CD4-positive, CD25-positive, alpha-beta regulatory T cell (primary cell): ENCODE results near the gene DNAH8. TPM values are rescaled to one million over a fixed set of nuclear protein-coding genes. Genes with fewer than 3 reads are reported as not detected.
A peak's percentile ranks its signal among the peaks of the same experiment; 100 is the strongest.

Source experiments
- ATAC-seq, 2 donors: fragments of 150-1000 bp; cut with Tn5 transposase; one replicate each; pipeline ENCODE4 v1.10.0; 2021; ENCODE audit warnings: low read depth in 2 of 2, moderate number of reproducible peaks in 2 of 2, moderate library complexity in 1 of 2
- DNase-seq, 3 donors: peaks; one replicate each; pipeline versions ENCODE4 v3.0.0 to v3.0.0-alpha.2; 2012 to 2022; ENCODE audit warnings: mixed read lengths in 1 of 3
- H3K27ac ChIP-seq: one replicate; pipeline ENCODE4 v1.7.0; 2013; ENCODE audit warnings: mild to moderate bottlenecking, low read length; ENCODE audit not compliant: insufficient read depth, poor library complexity, severe bottlenecking
- H3K27me3 ChIP-seq: one replicate; pipeline ENCODE4 v1.7.0; 2013; ENCODE audit warnings: low read length; ENCODE audit not compliant: control insufficient read depth, insufficient read depth
- H3K36me3 ChIP-seq: one replicate; pipeline ENCODE4 v1.7.0; 2013; ENCODE audit warnings: mild to moderate bottlenecking, low read length, moderate library complexity; ENCODE audit not compliant: control insufficient read depth, insufficient read depth
- H3K4me1 ChIP-seq: 2 replicates; pipeline ENCODE4 v1.7.0; 2013; ENCODE audit warnings: mild to moderate bottlenecking, low read length; ENCODE audit not compliant: insufficient read depth, control insufficient read depth, poor library complexity, severe bottlenecking
- H3K4me3 ChIP-seq: one replicate; pipeline ENCODE4 v1.7.0; 2013; ENCODE audit warnings: low read depth, mild to moderate bottlenecking, low read length, moderate library complexity
- H3K9me3 ChIP-seq, 2 experiments: 1 replicate in 1 of 2; 2 replicates in 1 of 2; pipeline ENCODE4 v1.7.0; 2013; ENCODE audit warnings: low read length in 2 of 2, mild to moderate bottlenecking in 1 of 2, moderate library complexity in 1 of 2; ENCODE audit not compliant: control insufficient read depth in 2 of 2
- H3K27ac Mint-ChIP-seq, 3 donors: one replicate each; pipeline ENCODE4 v1.8.0; 2020 to 2022; ENCODE audit warnings: mild to moderate bottlenecking in 3 of 3, mixed read lengths in 3 of 3, moderate library complexity in 2 of 3
- H3K27me3 Mint-ChIP-seq: one replicate; pipeline ENCODE4 v1.8.0; 2022; ENCODE audit warnings: mild to moderate bottlenecking, mixed read lengths
- H3K36me3 Mint-ChIP-seq: one replicate; pipeline ENCODE4 v1.8.0; 2020; ENCODE audit warnings: mixed read lengths
- H3K4me1 Mint-ChIP-seq, 4 donors: one replicate each; pipeline ENCODE4 v1.8.0; 2020 to 2022; ENCODE audit warnings: mixed read lengths in 4 of 4, mild to moderate bottlenecking in 1 of 4
- H3K4me3 Mint-ChIP-seq, 4 donors: one replicate each; pipeline ENCODE4 v1.8.0; 2020 to 2022; ENCODE audit warnings: mild to moderate bottlenecking in 4 of 4, mixed read lengths in 4 of 4, moderate library complexity in 3 of 4
- H3K9me3 Mint-ChIP-seq, 7 donors: one replicate each; pipeline ENCODE4 v1.8.0; 2020 to 2022; ENCODE audit warnings: mixed read lengths in 7 of 7, mild to moderate bottlenecking in 3 of 7, moderate library complexity in 2 of 7
- polyA plus RNA-seq, 4 donors: library from polyadenylated mRNA; unstranded; fragments of 300-500 nt; fragmentation: Illumina TruSeq; gene quantifications; one replicate each; pipeline ENCODE4 v1.2.3, GENCODE V29; 2021
- total RNA-seq: library from RNA; stranded (reverse); gene quantifications from one replicate; pipeline ENCODE4 v1.2.3, GENCODE V29; 2022

DNAH8 gene
- total and polyA plus RNA-seq, 5 donors from 2014 or later: 0.05 to 1.2 (median 0.57) TPM

DNA sequence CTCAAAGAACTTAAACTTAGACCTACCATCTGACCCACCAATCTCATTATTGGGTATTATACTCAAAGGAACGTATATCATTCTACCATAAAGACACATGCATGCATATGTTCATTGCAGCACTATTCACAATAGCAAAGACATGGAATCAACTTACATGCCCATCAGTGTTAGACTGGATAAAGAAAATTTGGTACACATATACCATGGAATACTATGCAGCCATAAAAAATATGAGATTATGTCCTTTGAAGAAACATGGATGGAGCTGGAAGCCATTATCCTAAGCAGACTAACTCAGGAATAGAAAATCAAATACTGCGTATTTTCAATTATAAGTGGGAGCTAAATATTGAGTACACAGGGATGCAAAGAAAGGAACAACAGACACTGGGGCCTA, 167.0 kb downstream of the DNAH8 start:
- H3K36me3 Mint-ChIP-seq: no peaks in the 10 kb centered on the region
- H3K27ac Mint-ChIP-seq: no peak overlapping the region
- peaks cover 0 to 11% (median 2%) of the 10 kb centered on the region in 4 donors for H3K4me1 Mint-ChIP-seq
- H3K9me3 Mint-ChIP-seq: peaks cover 0 to 6% (median 5%) of the 10 kb centered on the region in 7 donors
- Histone ChIP-seq H3K27me3 (peaks cover 2% of the 10 kb centered on the region), H3K9me3 (no peaks in the 10 kb centered on the region), H3K4me1 (peaks cover under 1% of the 10 kb centered on the region), H3K27ac (no peak overlapping the region), H3K36me3 (no peaks in the 10 kb centered on the region), H3K4me3 (no peak overlapping the region)
- ATAC-seq (no peak), DNase-seq (no peak)
- no peak overlapping the region for H3K4me3 Mint-ChIP-seq
- no peaks in the 10 kb centered on the region for H3K27me3 Mint-ChIP-seq

GRCh38 chr6:38897507-38897906, 182.4 kb downstream of the DNAH8 start:
- H3K27me3 Mint-ChIP-seq: peaks cover 8% of the 10 kb centered on the region
- ATAC-seq: no peak

GRCh38 chr6:38901802-38902522, 186.9 kb downstream of the DNAH8 start:
- no peaks in the 10 kb centered on the region for H3K36me3 Mint-ChIP-seq
- ATAC-seq (no peak), DNase-seq (no peak)
- H3K4me1 Mint-ChIP-seq: no peaks in the 10 kb centered on the region
- H3K27me3 ChIP-seq: no peaks in the 10 kb centered on the region
- no peak overlapping the region for H3K27ac Mint-ChIP-seq
- no peaks in the 10 kb centered on the region for H3K9me3 ChIP-seq
- H3K9me3 Mint-ChIP-seq: peaks cover 0 to 3% (median 0%) of the 10 kb centered on the region in 7 donors
- H3K4me1 ChIP-seq: no peaks in the 10 kb centered on the region
- no peaks in the 10 kb centered on the region for H3K36me3 ChIP-seq
- no peak overlapping the region for H3K27ac ChIP-seq
- no peak overlapping the region for H3K4me3 ChIP-seq
- peaks cover 5% of the 10 kb centered on the region for H3K27me3 Mint-ChIP-seq
- no peak overlapping the region for H3K4me3 Mint-ChIP-seq

More at GRCh38 chr6:38897507-38897906, 182.4 kb downstream of the DNAH8 start:
- Mint-ChIP-seq H3K4me1 (no peaks in the 10 kb centered on the region), H3K27ac (no peak overlapping the region), H3K36me3 (no peaks in the 10 kb centered on the region), H3K4me3 (no peak overlapping the region), H3K9me3 (peaks cover 0 to 2% (median 0%) of the 10 kb centered on the region in 7 donors)
- Histone ChIP-seq H3K4me3 (no peak overlapping the region), H3K27ac (no peak overlapping the region), H3K27me3 (no peaks in the 10 kb centered on the region), H3K9me3 (no peaks in the 10 kb centered on the region), H3K36me3 (no peaks in the 10 kb centered on the region), H3K4me1 (no peaks in the 10 kb centered on the region)
- DNase-seq: no peak

GRCh38 chr6:38906582-38906981, 191.5 kb downstream of the DNAH8 start:
- no peaks in the 10 kb centered on the region for H3K36me3 Mint-ChIP-seq
- no peak overlapping the region for H3K4me3 Mint-ChIP-seq
- H3K36me3 ChIP-seq: no peaks in the 10 kb centered on the region
- H3K9me3 ChIP-seq: no peaks in the 10 kb centered on the region
- H3K4me1 Mint-ChIP-seq: no peaks in the 10 kb centered on the region
- H3K27ac ChIP-seq: no peak overlapping the region
- no peak overlapping the region for H3K27ac Mint-ChIP-seq
- peaks cover 0 to 2% (median 0%) of the 10 kb centered on the region in 7 donors for H3K9me3 Mint-ChIP-seq
- peaks cover 5% of the 10 kb centered on the region for H3K27me3 Mint-ChIP-seq
- no peak overlapping the region for H3K4me3 ChIP-seq
- ATAC-seq (no peak), DNase-seq (peak in 1 of 3 donors; percentile 7)
- no peaks in the 10 kb centered on the region for H3K27me3 ChIP-seq
- H3K4me1 ChIP-seq: no peaks in the 10 kb centered on the region

DNA sequence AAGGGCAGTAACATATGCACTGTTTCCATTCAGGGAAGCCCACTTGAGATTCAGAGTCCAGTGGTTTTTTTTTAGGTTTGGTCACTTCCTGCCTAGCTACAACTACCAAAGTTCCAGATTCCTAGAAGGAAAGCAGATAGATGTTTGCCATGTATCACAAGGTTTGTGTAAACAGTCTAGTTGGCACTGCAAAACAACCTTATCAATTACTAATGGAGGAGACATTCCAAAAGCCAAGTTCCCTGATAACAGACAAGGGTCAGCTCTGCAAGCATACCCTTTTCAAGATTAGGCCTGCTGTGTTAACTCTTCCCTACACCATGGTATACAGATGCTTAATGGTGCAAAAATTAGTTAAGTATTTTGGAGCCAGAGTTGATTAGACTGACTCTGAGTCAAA, 192.2 kb downstream of the DNAH8 start:
- ATAC-seq (no peak), DNase-seq (no peak)
- Mint-ChIP-seq H3K9me3 (peaks cover 0 to 2% (median 0%) of the 10 kb centered on the region in 7 donors), H3K36me3 (no peaks in the 10 kb centered on the region), H3K4me3 (no peak overlapping the region), H3K27me3 (peaks cover 4% of the 10 kb centered on the region), H3K4me1 (no peaks in the 10 kb centered on the region), H3K27ac (no peak overlapping the region)
- H3K9me3 ChIP-seq: no peaks in the 10 kb centered on the region
- H3K27ac ChIP-seq: no peak overlapping the region
- no peaks in the 10 kb centered on the region for H3K27me3 ChIP-seq
- H3K36me3 ChIP-seq: no peaks in the 10 kb centered on the region
- no peaks in the 10 kb centered on the region for H3K4me1 ChIP-seq
- H3K4me3 ChIP-seq: no peak overlapping the region

DNA sequence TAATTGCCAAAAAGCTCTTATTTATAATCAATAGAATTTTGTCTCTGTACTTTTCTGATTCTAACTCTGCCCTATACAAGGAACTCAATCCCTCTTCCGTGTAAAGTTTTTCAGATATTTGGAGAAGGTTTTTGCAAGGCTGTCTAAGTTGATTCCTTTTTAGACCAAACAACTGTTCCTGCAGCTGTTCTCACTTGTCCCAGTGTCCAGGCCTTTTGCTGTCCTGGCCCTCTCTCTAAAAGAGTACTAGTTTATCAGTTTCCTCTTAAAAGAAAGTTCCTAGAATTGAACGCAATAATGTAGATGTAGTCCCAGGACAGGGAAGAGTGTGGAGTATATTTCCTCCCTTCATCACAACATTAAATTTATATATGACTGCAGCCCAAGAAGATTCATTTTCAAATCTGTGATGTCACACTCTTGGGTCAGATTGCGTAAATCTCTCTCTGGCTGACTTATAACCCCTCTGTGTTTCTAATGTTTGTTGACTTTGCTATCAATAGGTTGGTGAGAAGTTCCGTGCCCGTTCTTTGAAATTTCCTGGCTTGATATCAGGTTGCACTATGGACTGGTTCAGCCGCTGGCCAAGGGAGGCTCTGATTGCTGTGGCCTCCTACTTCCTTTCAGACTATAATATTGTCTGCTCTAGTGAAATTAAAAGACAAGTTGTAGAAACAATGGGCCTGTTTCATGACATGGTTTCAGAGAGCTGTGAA, 194.1 kb downstream of the DNAH8 start:
- H3K27ac Mint-ChIP-seq: peak overlapping the region in 1 of 3 donors; percentile 49
- H3K4me1 Mint-ChIP-seq: no peaks in the 10 kb centered on the region
- H3K9me3 ChIP-seq: no peaks in the 10 kb centered on the region
- no peaks in the 10 kb centered on the region for H3K9me3 Mint-ChIP-seq
- no peak for DNase-seq
- no peaks in the 10 kb centered on the region for H3K27me3 Mint-ChIP-seq
- no peak overlapping the region for H3K4me3 Mint-ChIP-seq
- no peaks in the 10 kb centered on the region for H3K36me3 ChIP-seq
- H3K36me3 Mint-ChIP-seq: no peaks in the 10 kb centered on the region
- no peaks in the 10 kb centered on the region for H3K4me1 ChIP-seq
- H3K27me3 ChIP-seq: no peaks in the 10 kb centered on the region
- ATAC-seq: no peak
- no peak overlapping the region for H3K4me3 ChIP-seq
- no peak overlapping the region for H3K27ac ChIP-seq

GRCh38 chr6:38910207-38910606, 195.1 kb downstream of the DNAH8 start:
- Mint-ChIP-seq H3K27ac (no peak overlapping the region), H3K27me3 (no peaks in the 10 kb centered on the region), H3K4me1 (no peaks in the 10 kb centered on the region), H3K9me3 (no peaks in the 10 kb centered on the region), H3K36me3 (no peaks in the 10 kb centered on the region), H3K4me3 (no peak overlapping the region)
- H3K27me3 ChIP-seq: no peaks in the 10 kb centered on the region
- no peaks in the 10 kb centered on the region for H3K4me1 ChIP-seq
- H3K9me3 ChIP-seq: no peaks in the 10 kb centered on the region
- DNase-seq: no peak
- H3K27ac ChIP-seq: no peak overlapping the region
- ATAC-seq: no peak
- H3K4me3 ChIP-seq: no peak overlapping the region
- no peaks in the 10 kb centered on the region for H3K36me3 ChIP-seq

DNA sequence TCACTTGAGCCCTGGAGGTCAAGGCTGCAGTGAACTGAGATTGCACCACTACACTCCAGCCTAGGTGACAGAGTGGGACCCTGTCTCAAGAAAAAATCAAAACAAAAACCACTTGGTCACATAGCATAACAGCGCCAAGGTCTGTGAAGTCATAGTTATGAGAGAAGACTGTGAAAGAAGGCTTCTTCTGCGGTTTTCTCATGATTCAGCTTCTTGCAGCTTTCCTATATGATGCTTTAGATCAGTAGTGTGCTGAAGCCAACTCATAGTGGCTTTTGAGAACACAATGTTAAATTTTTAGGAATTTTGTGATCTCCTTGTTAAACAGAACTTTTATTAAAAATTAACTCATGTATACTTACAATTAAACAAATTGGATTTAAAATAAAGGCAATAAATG, 197.3 kb downstream of the DNAH8 start:
- Histone ChIP-seq H3K4me3 (no peak overlapping the region), H3K27me3 (no peaks in the 10 kb centered on the region), H3K4me1 (no peaks in the 10 kb centered on the region), H3K36me3 (no peaks in the 10 kb centered on the region), H3K27ac (no peak overlapping the region), H3K9me3 (no peaks in the 10 kb centered on the region)
- no peak overlapping the region for H3K4me3 Mint-ChIP-seq
- H3K27me3 Mint-ChIP-seq: no peaks in the 10 kb centered on the region
- no peaks in the 10 kb centered on the region for H3K9me3 Mint-ChIP-seq
- H3K36me3 Mint-ChIP-seq: no peaks in the 10 kb centered on the region
- H3K4me1 Mint-ChIP-seq: no peaks in the 10 kb centered on the region
- ATAC-seq (no peak), DNase-seq (no peak)
- H3K27ac Mint-ChIP-seq: no peak overlapping the region
